GM15510 (cell line): ENCODE results near the gene FRYL.

Experiments
- POLR2A ChIP-seq: IDR thresholded peaks from 3 replicates; pipeline ENCODE4 v1.6.1; 2011; ENCODE audit warnings: borderline replicate concordance; ENCODE audit not compliant: insufficient read length; ENCODE audit errors: extremely low read depth

The FRYL gene

DNA sequence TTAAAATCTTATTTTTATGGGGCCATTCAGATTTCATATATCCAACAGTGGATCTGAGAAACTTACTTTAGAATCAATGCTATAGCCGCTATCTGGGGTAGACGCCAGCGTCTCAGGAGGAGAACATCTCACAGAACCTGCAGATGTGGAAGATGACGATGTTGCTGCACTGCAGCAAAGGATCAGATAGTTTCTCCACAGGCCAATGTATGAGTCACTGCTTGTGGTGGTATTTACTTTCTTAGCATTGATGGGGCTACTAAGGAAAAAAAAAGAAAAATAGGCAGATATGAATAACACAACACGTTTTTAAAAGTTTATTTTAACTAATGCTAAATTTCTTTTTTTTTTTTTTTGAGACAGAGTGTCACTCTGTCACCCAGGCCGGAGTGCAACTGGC lies 204.1 kb downstream of the FRYL start:
- no peak for TF ChIP-seq POLR2A

DNA sequence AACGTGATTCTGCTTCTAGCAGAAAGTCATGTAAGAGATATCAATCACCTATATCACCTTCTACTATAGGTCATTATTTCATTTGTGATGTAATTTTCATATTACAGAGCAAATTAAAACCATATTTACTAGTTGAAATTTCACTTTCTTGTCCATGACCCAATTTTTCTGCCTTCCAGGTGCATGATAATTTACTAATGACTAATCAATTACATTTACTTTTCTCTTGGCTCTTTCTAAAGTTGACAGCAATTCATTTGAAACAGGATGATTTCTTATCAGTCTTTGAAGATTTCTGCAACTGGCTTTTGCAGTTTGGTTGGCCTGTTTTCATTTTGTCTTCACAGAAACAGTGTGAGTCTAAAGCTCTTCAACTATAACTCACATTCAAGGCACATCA lies 208.6 kb downstream of the FRYL start:
- no peak for TF ChIP-seq POLR2A

DNA sequence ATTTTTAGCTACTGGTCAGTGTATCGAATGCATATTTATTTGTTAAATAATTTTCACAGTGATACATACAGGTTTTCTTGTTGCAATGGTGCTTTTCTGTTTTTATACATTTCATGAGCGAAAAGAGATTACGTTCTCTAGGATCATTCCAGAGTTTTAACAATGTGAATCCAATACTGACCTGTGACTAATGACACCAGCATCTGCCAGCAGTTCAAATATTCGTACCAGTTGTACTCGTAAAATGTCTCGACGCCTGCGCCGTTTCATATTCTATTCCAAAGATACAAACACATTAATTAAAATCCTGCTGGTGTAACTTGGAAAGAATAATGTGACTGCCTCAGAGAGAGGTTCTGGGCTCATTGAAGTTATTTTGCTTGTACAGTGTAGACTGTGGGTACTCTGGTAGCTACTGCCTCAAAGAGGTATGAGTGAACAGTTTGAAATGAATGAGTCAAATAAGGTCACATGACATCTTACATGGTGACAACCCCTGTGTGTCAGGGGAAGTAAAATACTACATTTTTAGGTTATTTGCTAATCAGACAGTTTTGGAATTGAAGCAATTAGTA lies 209.3 kb downstream of the FRYL start:
- no peak for TF ChIP-seq POLR2A

DNA sequence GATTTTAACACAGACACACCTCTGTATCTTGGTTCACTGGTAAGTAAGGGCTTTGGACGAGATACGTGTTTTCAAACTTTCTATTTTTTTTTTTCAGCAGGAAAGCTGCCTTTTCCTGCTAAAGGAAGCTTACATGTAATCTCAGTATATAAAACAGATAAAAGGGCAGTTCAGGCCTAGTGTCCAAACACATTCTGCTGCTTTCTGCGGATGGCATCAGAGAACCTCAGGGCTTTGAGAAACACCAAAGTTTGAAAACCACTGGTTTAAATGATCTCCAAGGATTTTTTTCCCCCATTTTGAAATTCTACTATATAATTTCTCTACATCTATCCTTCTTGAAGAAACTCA lies 214.1 kb downstream of the FRYL start:
- TF ChIP-seq POLR2A = no peak

DNA sequence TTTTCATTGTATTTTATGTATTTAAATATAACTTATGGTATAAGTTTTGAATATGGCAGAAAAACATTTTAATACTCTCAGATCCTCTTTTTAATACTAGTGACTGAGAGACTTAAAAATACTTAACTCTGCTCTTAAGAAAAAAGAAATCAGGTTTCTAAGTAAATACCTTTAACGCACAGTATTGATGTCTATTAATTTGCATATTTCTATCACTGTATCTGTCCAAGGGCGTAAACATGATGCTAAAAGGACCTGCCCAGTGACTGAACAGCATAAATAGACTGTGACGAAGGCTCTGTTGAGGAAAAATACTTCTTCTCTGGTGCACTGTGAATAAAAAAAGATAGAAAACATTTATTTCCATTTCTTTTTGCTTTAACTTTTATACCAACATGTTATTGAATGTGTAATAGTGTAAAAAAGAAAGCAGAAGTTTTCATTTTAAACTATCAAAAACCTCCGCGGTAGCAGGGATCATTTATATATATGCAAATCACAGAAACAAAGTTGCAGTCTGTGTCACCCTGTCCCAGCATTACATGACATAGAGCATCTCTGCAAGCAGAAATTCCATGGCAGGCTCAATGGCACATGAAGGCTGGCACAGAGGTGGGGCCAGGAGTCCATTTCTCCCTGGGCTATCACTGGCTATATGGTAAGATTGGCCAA lies 214.6 kb downstream of the FRYL start:
- TF ChIP-seq POLR2A = no peak

DNA sequence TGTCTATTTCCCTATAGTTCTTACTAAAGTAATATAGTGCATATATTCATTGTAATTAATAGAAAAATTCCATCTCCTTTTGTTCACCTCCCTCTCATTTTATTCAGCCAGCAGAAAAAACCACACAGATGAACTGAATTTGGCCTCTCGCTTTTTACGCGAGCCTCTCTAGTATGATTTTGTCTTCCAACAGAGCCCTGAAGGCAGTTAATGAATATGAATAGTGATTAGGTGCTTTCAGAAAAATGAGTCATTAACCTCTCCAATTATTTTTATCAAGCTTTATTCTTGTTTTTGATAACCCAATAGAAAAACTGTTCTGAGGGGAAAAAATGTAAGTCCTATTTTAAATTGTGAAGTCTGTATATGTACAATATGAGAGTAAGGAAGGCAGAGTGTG lies 215.9 kb downstream of the FRYL start:
- TF ChIP-seq POLR2A = no peak

DNA sequence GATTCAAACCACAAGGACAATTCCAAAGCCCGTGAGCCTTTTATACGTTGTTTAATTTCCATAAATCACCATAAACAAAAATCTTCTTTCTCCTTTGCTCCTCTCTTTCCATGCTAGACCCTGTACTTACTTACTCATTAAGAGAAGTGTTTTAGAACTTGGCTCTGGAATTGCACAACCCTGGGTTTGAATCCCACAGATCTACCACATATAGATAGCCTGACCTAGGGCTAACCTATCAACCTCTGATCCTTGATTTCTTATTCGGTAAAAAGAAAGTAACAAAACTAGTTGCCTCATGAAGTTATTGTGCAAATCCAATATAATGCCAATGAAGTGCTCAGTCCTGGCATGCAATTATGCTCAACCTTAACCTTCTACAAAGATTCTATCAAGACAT lies 221.3 kb downstream of the FRYL start:
- no peak for TF ChIP-seq POLR2A

DNA sequence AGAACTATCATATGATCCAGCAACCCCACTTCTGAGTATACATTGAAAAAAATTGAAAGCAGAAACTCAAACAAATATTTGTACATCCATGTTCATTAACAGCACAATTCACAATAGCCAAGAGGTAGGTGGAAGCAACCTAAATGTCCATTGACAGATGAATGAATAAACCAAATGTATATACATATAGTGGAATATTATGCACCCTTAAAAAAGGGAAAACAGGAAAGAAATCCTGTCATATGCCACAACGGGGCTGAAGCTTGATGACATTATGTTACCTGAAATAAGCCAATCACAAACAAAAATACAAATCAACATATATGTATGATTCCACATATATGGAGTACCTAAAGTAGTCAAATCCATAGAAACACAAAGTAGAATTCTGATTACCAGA lies 222.1 kb downstream of the FRYL start:
- no peak for TF ChIP-seq POLR2A

DNA sequence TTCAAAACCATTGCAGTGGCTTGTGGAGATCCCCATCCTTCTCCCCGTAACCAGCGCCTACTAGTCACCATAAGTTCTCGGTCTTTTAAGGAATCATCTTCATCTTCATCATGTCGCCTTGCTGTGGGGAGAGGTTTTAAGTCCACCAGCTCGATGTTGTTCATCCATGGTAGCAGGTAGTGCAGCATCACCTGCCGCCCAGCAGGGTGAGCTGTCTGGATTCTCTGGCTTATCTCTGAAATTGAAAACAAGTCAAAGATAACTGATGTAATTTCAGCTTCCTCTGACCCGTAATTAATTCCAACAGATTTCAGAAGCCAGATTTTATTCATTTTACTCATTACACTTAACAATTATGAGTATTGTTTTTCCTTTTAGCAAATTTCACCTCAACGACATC lies 222.6 kb downstream of the FRYL start:
- TF ChIP-seq POLR2A = no peak

DNA sequence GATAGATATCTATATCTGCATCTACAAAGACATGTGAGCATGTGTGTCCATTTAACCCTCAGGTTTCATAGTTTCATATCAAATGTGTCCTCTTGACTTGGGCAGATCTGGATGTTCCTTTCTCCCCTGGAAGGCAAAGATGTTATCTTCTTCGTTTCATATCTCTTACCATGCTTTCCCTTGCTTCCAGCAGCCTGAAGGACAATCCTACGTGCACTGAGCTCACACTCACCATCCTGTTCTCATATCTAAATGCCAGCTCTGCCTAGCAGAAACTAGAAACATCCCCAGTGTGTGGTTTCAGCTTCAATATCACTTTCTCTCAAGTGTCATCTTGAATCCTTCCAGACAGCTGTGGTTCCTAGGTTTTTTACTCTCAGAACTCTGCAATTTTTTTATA lies 223.8 kb downstream of the FRYL start:
- TF ChIP-seq POLR2A = no peak

DNA sequence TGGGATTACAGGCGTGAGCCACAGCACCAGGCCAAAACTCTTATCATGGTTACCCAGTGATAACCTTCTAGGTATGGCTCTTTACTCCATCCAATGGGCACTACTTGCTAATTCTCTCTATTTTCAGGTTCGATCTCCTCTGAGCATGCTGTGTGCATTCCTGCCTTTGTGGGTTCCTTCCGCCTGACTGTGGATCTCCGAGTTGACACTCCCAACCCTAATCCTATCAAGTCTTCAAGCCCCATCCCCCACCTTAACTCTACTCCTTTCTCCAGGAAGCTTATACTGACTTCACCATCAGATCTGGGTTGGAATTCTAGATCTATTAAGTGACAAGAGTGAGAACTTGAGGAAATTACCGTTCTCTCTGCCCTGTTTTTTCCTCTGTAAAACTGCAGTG lies 225.5 kb downstream of the FRYL start:
- no peak for TF ChIP-seq POLR2A

DNA sequence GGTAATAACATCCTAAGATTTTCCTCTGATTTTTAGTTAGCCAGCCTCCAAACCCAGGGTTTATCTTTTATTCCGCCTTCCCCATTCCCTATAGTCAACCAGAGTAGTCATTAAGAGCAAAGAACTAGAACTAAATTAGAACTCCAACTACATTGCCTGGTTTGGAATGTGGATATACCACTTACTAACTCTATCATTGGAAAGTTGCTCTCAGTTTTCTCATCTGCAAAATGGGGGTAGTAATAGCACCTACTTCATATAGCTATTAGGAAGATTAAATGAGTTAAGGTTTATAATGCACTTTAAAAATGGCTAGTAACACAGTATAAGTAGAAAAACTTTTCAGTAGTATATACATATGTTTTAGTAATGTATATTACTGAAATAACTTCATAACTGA lies 226.4 kb downstream of the FRYL start:
- no peak for TF ChIP-seq POLR2A

DNA sequence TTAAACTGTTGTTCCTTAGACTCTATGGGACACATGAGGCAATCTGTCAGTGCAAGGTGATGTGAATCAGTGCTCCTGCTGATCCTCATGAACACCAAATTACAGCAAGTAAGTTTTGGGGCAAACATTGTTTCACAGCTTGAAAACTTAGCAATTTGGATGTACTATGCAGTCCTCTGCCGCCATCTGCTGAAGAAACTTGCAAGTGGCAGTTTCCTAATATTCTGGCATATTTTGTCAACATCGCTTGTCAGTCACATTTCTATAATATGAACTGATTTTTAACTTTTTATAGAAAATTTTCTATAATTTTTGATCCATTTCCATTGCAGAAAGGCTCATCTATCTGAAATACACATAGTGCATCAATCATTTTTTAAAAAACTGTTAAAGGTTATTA lies 233.7 kb downstream of the FRYL start:
- TF ChIP-seq POLR2A = no peak

DNA sequence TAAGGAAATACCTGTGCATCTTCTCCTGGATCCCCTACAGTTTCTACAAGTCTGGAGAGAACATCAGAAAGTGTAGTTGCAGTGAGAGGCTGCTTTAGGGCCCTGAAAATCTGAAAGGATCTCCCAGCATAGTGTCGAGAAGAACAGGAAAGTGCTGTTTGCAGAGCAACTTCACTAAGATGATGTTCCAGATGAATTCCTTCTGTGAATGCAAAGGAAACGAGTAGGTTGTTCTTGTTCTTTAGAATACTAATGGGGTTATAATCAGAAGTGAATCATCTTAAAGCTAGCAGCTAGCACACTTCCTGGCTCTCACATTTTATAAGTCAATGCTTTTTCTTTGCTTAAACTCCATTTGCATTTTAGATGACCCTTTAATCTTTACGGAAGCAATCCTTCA lies 236.3 kb downstream of the FRYL start:
- TF ChIP-seq POLR2A = no peak

DNA sequence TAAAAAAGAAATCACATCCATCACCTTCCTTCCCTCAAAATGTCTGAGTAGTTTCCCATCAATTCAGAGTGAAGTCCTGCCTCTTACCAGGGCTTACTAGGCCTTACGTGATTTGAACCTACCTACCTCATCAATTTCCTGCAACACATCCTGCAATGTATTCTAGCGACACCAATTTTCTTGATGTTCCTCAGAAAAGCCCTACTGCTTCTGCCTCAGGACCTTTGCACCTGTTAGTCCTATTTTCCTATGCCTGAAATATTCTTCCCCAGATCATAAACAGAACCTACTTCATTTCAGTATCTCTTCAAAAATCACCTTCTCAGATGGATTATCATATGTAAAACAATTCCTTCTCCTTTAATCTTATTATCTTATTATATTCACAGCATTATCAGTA lies 237.2 kb downstream of the FRYL start:
- no peak for TF ChIP-seq POLR2A

DNA sequence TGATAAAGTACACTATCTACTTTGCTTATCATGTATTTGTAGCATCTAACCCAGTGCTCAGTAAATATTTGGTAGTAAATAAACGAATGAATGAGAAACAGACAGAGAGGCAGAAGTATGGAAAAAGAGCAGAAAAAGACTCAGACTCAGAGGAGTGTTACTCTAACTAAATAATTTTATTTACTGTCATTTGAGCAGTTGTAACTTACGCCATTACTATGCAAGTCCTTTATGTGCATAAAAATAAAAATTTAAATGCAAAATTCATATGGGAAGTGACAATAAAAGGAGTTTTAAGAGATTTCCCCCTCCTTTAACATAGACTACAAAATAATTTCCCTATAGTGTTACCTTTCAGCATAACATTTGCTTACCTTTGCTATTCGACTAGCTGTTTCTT lies 240.5 kb downstream of the FRYL start:
- no peak for TF ChIP-seq POLR2A

DNA sequence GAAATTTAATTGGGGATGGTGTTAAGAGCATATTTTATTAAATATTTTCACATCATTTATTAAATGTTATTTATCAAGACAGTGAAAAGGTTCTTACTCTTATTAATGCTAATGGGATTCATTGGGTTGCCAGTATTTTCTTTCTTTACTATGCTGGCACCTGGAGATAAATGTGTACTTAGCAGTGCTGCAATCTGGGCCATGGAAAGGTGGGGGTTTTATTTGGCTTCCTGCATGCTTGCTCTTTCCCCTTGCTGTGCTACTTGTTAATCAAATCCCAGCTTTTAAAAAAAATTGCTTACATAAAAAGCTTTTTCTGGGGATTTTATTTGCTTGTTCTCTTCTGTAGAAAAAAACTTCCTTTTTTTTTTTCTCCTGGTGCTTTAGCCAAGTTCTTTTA lies 241.7 kb downstream of the FRYL start:
- TF ChIP-seq POLR2A = no peak

DNA sequence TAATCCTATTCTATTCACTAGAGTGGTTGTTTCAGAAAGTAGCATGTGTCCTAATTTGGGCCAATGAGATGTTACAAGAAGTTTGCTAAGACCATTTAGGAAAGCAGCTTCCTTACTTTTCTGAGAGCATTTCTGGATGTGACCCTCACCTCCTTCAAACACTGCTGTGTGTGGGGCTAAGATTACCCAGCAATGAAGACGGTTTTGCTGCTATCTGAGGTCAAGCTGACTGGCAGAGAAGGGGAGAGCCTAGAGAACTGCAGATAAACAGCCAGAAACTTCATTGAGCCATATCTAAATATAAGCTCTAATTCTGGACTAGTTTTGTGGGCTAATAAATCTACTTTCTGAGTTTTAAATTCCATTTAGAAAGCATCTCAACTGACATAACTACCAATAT lies 253.7 kb downstream of the FRYL start:
- no peak for TF ChIP-seq POLR2A

DNA sequence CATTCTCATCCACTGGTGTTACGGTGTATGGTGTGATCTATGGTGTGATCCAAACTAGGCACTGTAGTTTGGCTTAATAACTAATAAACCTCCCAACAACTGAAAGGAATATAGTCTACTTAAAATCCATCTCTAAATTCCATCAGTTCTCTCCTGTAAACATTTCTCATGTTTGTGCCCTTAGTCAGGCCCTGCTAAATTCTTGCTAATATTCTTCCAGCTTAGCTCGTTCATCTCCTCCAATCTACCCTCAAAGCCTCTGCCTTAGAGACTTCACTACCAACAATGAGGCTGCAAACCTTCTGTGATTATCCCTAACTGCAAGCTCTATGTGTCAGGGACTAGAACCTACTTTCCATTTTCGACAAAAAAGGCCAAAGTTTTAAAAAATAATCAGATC lies 261.9 kb downstream of the FRYL start:
- TF ChIP-seq POLR2A = no peak
